Measurements from ENCODE around the gene CDK6. TPM values are rescaled to one million over a fixed set of nuclear protein-coding genes. Genes with fewer than 3 reads are reported as not detected.

CDK6 gene
- total RNA-seq, 1 experiment from 2014 or later, result 126 TPM

DNA sequence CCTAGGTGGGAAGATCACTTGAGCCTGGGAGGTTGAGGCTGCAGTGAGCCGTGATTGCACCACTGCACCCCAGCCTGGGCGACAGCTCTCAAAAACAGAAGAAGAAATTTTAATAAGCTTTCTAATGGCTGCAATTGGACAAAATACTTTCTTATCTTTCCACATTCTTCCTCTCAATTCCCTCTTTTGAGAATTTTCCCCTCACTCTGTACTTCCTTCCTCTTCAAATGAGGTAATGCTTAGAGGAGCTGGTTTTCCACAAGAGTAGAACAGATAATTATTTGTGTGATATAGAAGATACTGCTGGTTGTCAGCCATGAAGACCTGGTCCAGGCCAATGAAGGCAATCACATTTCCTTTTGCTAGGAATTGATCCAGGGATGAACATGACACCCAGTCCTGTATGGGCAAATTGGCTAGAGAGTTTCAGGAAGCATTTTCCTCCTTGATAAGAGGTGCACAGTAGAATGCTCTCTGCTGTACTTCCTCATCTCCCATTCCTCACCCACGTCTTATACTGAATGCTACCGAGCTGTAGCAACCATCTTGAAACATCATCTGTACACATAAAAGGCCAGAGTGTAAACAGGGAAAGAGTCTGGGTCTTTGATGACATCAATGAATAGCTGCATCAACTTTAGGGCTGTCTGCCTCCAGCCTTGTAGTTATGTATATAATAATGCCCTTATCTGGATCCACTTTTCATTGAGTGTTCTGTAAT lies 103.9 kb downstream of the CDK6 start:
- no peaks in the 10 kb centered on the region for H3K9me3 ChIP-seq (replicated peaks)
- DNase-seq (ENCODE audit: low read depth in 1 of 2, low spot score in 2 of 2), result no peak
- H3K4me1 ChIP-seq (replicated peaks), result peaks cover 43% of the 10 kb centered on the region
- peak overlapping the region; percentile 58; the same call in 1 of the 2 replicates for H3K27ac ChIP-seq
- peaks cover 39% of the 10 kb centered on the region for H3K36me3 ChIP-seq
- no peaks in the 10 kb centered on the region for H3K27me3 ChIP-seq (replicated peaks)
- H3K4me3 ChIP-seq, result no peak overlapping the region

DNA sequence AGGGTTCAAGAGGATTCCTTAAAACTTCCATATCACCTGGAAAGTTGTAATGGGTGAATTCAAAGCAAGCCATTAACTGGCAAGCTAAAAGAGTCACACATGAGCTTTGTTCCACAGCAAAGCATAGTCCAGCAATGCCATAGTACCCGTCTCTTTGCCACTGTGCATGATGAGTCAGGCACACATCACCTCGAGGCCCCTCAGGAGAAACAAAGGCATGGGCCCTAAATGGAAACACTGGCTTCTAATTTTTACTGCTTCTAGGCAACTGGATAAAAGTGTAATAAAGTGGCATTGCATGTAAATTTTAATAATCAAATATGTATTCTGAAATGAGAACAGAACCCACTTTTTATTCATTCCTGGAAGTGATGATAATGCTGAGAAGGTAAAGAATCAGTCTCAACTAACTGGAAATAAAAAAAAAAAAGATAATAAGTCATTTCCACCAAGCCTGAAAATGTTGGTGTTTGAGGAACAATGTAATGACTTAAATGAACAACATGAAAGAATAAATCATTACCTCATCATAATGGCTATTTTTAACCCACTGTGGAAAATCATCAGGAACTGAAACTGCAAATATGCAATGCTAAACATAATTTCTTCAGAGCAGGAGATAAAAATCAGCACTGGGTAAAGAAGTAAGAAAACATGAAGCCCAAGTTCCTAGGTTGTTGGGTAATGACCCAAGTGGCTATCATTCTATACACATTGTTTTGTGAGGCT lies 104.9 kb downstream of the CDK6 start:
- Histone ChIP-seq H3K36me3 (peaks cover 33% of the 10 kb centered on the region), H3K4me3 (no peak overlapping the region), H3K27me3 (replicated peaks) (no peaks in the 10 kb centered on the region), H3K9me3 (replicated peaks) (no peaks in the 10 kb centered on the region), H3K4me1 (replicated peaks) (peaks cover 42% of the 10 kb centered on the region), H3K27ac (peak overlapping the region; percentile 58)
- peak; percentile 54 to 56 for DNase-seq (ENCODE audit: low read depth in 1 of 2, low spot score in 2 of 2)

DNA sequence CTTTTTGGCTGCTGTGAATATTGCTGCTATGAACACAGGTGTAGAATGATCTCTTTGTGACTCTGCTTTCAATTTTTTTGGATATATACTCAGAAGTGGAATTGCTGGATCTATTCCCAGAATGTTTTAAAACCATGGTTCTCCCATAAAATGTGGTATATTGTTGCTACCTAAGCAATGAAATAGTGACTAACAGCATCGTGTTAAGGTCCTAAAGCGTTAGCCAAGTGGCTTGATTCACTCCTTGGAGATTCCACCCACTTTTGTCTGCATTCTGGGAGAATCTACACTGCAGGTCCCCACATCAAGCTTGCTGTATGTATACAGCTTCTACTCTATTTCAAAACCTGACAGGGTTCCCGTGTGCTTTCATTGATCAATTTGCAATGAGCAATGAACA lies 105.6 kb downstream of the CDK6 start:
- Histone ChIP-seq H3K27me3 (replicated peaks) (no peaks in the 10 kb centered on the region), H3K4me1 (replicated peaks) (peaks cover 42% of the 10 kb centered on the region), H3K4me3 (no peak overlapping the region), H3K36me3 (peaks cover 29% of the 10 kb centered on the region), H3K27ac (peak overlapping the region; percentile 58), H3K9me3 (replicated peaks) (no peaks in the 10 kb centered on the region)
- no peak for DNase-seq (ENCODE audit: low read depth in 1 of 2, low spot score in 2 of 2)

DNA sequence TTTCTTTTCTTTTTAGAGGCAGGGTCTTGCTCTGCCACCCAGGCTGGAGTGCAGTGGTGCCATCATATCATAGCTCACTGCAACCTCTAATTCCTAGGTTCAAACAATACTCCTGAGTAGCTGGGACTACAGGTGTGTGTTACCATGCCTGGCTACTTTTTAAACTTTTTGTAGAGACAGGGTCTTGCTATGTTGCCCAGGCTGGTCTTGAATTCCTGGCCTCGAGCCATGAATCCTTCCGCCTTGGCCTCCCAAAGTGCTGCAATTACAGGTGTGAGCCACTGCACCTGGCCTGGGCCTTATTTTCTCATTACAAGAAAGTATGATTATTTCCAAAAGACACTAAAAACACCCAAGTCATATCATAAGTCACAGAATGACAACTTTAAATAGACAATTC lies 106.6 kb downstream of the CDK6 start:
- peaks cover 52% of the 10 kb centered on the region for H3K4me1 ChIP-seq (replicated peaks)
- no peak overlapping the region for H3K4me3 ChIP-seq
- H3K9me3 ChIP-seq (replicated peaks), result no peaks in the 10 kb centered on the region
- peaks cover 33% of the 10 kb centered on the region for H3K36me3 ChIP-seq
- no peak for DNase-seq (ENCODE audit: low read depth in 1 of 2, low spot score in 2 of 2)
- H3K27me3 ChIP-seq (replicated peaks), result no peaks in the 10 kb centered on the region
- H3K27ac ChIP-seq, result no peak overlapping the region

DNA sequence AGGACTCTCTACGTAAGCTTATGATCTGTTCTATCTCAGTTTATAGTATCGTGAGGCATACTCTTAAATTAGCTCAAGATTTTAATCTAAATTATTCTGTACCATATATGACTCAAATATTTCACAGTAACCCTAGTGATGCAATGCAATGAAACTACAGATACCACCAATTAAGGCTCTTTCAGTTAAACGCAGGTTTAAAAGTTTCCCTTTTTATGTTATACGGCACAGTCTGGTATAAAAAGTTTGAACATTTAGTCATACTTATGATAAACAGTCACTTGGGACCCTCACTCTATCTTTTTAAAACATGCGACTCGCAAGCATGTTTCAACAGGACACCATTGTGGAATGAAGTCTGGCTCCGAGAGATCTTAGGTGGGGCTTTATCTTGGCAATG lies 107.2 kb downstream of the CDK6 start:
- DNase-seq (ENCODE audit: low read depth in 1 of 2, low spot score in 2 of 2), result no peak
- Histone ChIP-seq H3K27me3 (replicated peaks) (no peaks in the 10 kb centered on the region), H3K36me3 (peaks cover 39% of the 10 kb centered on the region), H3K4me1 (replicated peaks) (peaks cover 57% of the 10 kb centered on the region), H3K4me3 (no peak overlapping the region), H3K27ac (no peak overlapping the region), H3K9me3 (replicated peaks) (no peaks in the 10 kb centered on the region)

DNA sequence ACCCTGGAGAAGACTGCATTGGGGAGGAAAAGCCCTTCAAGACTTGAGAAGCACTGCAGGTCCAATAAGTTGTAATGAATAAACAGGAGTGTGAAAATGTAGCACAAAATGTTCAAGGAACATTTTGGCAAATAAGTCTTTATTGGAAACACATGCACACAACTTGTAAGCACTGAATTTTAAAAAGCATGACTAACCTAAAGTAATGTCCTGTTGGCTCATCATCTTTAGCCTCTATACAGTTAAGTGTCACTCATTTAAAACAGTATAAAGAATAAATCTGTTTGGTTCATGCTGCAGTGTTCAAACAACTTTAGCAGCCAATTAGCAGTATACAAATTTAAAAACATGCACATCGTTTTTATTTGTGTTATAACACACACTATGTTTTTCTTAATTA lies 108.6 kb downstream of the CDK6 start:
- Histone ChIP-seq H3K9me3 (replicated peaks) (no peaks in the 10 kb centered on the region), H3K27ac (no peak overlapping the region), H3K4me1 (replicated peaks) (peaks cover 67% of the 10 kb centered on the region), H3K4me3 (no peak overlapping the region), H3K36me3 (peaks cover 40% of the 10 kb centered on the region), H3K27me3 (replicated peaks) (no peaks in the 10 kb centered on the region)
- DNase-seq (ENCODE audit: low read depth in 1 of 2, low spot score in 2 of 2), result no peak

DNA sequence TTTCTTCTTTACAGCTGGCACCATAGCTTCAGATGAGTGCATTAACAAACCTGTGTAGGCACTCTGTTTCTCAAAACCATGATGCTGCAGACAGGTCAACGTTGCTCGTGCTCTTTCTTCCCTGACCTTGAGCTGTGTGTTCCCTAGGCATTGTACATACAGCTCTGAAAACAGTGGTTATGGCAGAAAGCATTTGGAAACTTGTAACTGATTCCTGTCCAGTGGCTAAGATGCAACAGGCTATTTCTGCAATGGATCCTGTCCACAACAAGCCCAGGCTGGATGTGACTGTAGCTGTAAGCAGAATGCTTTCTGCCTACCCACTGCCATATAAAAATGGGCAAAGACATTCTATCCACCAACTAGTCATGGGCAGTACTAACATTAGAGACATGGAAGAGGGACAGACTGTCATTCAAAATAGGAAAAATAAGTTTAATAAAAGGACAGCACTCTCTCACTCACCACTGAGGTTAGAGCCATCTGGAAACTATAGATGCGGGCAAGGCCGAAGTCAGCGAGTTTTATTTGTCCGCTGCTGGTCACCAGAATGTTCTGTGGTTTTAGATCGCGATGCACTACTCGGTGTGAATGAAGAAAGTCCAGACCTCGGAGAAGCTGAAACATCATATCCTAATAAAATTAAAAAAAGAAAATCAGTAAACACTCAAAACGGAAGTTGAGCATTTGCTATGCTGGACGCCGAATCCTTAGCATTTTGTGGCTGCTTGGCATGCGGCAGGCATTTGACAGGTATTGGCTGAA lies 111.0 kb downstream of the CDK6 start:
- H3K9me3 ChIP-seq (replicated peaks), result no peaks in the 10 kb centered on the region
- no peak for DNase-seq (ENCODE audit: low read depth in 1 of 2, low spot score in 2 of 2)
- peaks cover 39% of the 10 kb centered on the region for H3K36me3 ChIP-seq
- no peak overlapping the region for H3K4me3 ChIP-seq
- peaks cover 51% of the 10 kb centered on the region for H3K4me1 ChIP-seq (replicated peaks)
- no peaks in the 10 kb centered on the region for H3K27me3 ChIP-seq (replicated peaks)
- H3K27ac ChIP-seq, result 0 out of 2 replicates have a peak overlapping the region, but pooled peaks have one; percentile 5

DNA sequence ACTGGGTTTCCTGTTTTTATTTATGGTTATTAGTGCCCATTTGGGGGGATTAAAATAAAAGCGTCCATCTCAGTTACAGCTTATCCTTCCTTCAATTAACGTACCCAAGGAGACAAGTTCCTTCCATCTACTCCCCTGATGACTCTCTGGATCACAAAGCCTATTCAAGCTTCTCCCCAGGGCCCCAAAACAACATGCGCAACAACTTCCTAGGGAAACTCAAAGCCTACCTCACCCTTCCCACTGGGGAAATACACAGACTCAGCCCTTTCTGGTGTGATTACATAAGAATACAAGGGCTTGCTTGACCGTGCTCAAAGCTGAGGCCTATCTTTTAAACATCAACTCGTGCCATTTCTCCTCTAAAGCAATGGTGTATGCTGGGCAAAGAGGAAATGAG lies 112.4 kb downstream of the CDK6 start:
- H3K9me3 ChIP-seq (replicated peaks), result no peaks in the 10 kb centered on the region
- peaks cover 63% of the 10 kb centered on the region for H3K4me1 ChIP-seq (replicated peaks)
- DNase-seq (ENCODE audit: low read depth in 1 of 2, low spot score in 2 of 2), result no peak
- H3K27ac ChIP-seq, result peak overlapping the region; percentile 93
- H3K27me3 ChIP-seq (replicated peaks), result no peaks in the 10 kb centered on the region
- H3K4me3 ChIP-seq, result no peak overlapping the region
- peaks cover 39% of the 10 kb centered on the region for H3K36me3 ChIP-seq

DNA sequence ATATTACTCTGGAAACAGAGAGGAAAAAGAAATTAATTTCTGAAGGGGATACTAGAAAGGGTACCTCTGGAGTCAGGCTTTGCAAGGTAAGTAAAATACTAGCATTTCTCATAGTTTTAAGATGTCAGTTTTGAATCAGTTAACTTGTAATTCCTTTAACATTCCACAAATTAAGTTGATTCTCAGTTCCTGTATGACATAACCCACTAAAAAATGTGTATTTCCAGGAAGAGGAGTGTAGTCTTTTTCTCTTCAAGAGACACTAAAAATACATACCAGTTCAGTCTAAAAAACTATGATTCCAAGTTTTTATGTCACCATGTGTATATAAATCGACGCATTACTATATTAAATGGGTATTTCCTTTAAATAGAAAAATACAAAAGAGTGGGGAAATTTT lies 113.2 kb downstream of the CDK6 start:
- H3K4me3 ChIP-seq, result no peak overlapping the region
- peak in 1 of 2 experiments; percentile 81 for DNase-seq (ENCODE audit: low read depth in 1 of 2, low spot score in 2 of 2)
- peaks cover 65% of the 10 kb centered on the region for H3K4me1 ChIP-seq (replicated peaks)
- H3K9me3 ChIP-seq (replicated peaks), result no peaks in the 10 kb centered on the region
- peaks cover 34% of the 10 kb centered on the region for H3K36me3 ChIP-seq
- H3K27me3 ChIP-seq (replicated peaks), result no peaks in the 10 kb centered on the region
- H3K27ac ChIP-seq, result peak overlapping the region; percentile 93

DNA sequence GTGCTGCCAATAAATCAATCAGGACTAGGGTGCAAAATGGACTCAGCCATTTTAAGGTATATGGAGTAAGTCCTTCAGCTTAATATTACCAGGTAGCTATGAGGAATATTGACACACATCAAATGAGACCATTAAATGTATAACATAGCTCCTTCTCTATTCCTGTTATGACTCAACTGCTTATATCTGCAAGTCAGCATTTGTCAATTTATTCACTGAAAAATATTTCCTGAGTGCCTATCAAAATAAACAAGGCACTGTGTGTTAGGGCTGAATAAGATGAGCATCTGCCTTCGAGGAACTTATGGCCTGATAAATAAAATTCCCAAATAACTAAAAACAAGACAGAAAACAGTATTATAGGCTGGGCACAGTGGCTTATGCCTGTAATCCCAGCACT lies 113.8 kb downstream of the CDK6 start:
- peaks cover 34% of the 10 kb centered on the region for H3K36me3 ChIP-seq
- DNase-seq (ENCODE audit: low read depth in 1 of 2, low spot score in 2 of 2), result peak in 1 of 2 experiments; percentile 69
- H3K4me1 ChIP-seq (replicated peaks), result peaks cover 63% of the 10 kb centered on the region
- H3K27ac ChIP-seq, result peak overlapping the region; percentile 93
- no peaks in the 10 kb centered on the region for H3K27me3 ChIP-seq (replicated peaks)
- H3K4me3 ChIP-seq, result no peak overlapping the region
- H3K9me3 ChIP-seq (replicated peaks), result no peaks in the 10 kb centered on the region

DNA sequence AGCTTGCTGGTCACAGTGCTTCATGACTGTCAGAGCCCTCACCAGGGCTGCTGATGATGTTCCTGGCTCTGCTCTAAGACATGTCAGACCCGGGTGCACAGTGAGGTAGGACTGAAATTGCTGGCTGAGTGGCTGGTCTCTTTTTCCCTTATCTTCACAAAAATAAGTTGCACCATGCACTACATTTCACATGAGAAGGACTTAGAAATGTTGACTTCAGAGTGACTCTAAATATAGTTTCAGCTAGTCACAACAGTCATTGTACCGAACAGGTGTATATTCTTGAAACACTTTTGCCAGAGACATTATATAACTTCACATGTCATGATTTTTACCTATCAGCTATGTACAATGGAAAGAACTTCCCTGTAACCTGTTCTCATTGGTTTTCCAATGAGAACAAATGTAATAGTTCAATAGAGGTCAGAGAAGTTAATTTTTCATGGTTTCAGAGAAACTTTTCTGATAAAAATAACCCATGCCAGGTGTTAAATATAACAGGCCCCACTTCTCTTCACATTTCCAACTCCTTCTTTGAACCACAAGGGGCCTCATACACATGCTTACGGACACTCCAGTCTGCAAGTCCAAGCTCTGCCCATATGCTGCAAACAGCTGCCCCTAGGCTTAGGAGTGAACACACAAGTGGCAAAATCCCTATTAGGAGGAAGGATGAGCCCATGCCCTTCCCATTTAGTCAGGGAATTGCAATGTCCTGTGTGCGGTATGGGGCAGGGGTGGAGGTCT lies 115.6 kb downstream of the CDK6 start:
- Histone ChIP-seq H3K27ac (no peak overlapping the region), H3K27me3 (replicated peaks) (no peaks in the 10 kb centered on the region)

DNA sequence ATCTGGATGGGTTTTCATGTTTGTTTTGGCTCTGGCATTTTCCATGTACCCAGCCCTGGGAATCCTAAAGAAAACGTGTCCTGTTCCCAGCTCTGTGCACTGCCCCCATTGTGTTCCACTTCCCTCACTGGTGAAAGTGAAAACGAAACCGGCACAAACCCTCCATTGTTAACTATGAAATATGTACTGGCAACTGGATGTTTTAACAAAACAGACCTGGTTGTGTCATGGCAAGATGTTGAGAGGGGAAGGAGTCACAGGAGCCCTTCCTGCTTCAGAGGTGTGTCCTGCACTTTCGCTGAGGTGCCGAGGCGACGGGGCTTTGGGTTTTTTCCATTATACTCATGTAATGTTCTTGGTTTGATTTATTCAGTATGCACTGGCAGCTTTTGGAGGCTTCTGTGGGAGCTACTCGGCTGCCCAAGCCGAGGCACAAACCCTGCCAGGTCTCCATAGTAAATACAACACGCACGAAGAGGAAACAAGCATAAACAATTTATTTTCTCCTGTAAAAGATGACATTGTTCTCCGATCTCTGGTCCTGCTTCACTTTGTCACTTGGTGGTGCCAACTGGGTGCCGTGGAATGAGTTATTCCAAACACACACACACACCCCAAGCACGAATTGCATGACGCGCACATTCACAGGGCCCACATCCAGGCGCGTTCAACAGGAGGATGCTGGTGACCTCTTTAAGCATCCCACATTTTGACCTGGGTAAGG lies 118.2 kb downstream of the CDK6 start:
- Histone ChIP-seq H3K27ac (peak overlapping the region; percentile 88), H3K4me1 (replicated peaks) (peaks cover 72% of the 10 kb centered on the region), H3K36me3 (peaks cover 35% of the 10 kb centered on the region), H3K4me3 (peak overlapping the region; percentile 31), H3K9me3 (replicated peaks) (no peaks in the 10 kb centered on the region), H3K27me3 (replicated peaks) (no peaks in the 10 kb centered on the region)
- peak; percentile 81 to 91 for DNase-seq (ENCODE audit: low read depth in 1 of 2, low spot score in 2 of 2)

More for the DNA sequence above, 115.6 kb downstream of the CDK6 start:
- DNase-seq (ENCODE audit: low read depth in 1 of 2, low spot score in 2 of 2), result no peak
- H3K4me3 ChIP-seq, result no peak overlapping the region
- no peaks in the 10 kb centered on the region for H3K9me3 ChIP-seq (replicated peaks)
- H3K4me1 ChIP-seq (replicated peaks), result peaks cover 74% of the 10 kb centered on the region
- H3K36me3 ChIP-seq, result peaks cover 41% of the 10 kb centered on the region

DNA sequence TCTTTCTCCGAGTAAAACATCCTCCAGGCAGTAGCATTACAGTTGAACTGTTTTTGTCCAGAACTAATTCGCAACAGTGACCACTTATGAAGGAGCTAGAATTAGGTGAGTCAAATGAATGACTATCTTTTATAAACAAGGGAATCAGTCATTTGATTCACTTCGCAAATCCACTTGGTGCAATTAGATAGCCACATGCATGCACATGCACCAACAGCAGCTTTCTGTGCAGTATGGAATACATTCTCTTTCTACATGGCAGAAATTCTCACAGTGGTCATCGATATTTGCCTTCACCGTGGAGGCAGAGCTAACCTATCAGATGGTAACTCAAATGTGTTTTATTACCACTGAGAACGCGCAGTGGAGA lies 118.8 kb downstream of the CDK6 start:
- peak overlapping the region; percentile 31 for H3K4me3 ChIP-seq
- H3K27ac ChIP-seq, result peak overlapping the region; percentile 88
- H3K9me3 ChIP-seq (replicated peaks), result no peaks in the 10 kb centered on the region
- H3K27me3 ChIP-seq (replicated peaks), result no peaks in the 10 kb centered on the region
- H3K36me3 ChIP-seq, result peaks cover 34% of the 10 kb centered on the region
- peaks cover 66% of the 10 kb centered on the region for H3K4me1 ChIP-seq (replicated peaks)
- no peak for DNase-seq (ENCODE audit: low read depth in 1 of 2, low spot score in 2 of 2)
